WI38 (cell line): ENCODE results near the gene PXDC1.
"Not testable (repeated sequence)": the region's sequence is repeated elsewhere in the genome, so short reads cannot be mapped to it uniquely, and the experiment has no call there.

Experiments used
- H3K4me3 ChIP-seq: 2 replicates; pipeline ENCODE4 v1.5.1; 2011; ENCODE audit warnings: low read depth, mild to moderate bottlenecking, control low read depth, low read length
- TF ChIP-seq, protein P1 (sequence below): IDR thresholded peaks from 2 replicates; pipeline ENCODE4 v1.5.1; 2012; ENCODE audit warnings: low read depth, mild to moderate bottlenecking, control low read depth, low read length

The PXDC1 gene

DNA sequence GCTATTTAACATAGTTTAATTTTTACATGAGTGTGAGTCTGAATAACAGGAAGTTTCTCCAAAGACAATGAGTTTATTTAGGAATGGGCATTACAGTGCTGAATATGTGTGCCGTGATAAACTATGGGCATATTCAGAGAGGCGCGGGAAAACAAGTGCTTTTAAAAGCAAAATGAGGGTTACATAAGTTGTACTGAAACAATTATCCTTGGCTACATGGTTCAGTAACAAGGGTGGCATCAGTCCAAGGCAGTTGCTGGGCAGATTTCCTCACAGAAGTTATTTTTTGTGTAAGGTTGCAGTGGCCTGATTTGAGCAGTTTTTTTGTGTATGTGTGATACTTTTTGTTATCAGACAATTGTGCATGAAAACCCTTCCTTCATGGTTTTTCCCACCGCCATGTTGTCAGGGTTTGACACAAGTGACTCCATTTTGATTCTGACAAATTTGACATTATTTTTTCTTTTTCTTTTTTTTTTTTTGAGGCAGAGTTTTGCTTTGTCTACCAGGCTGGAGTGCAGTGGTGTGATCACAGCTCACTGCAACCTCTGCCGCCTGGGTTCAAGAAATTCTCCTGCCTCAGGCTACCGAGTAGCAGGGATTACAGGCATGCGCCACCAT is 22.3 kb upstream of the PXDC1 start:
- no peak overlapping the region for H3K4me3 ChIP-seq
- TF ChIP-seq, protein P1, sequence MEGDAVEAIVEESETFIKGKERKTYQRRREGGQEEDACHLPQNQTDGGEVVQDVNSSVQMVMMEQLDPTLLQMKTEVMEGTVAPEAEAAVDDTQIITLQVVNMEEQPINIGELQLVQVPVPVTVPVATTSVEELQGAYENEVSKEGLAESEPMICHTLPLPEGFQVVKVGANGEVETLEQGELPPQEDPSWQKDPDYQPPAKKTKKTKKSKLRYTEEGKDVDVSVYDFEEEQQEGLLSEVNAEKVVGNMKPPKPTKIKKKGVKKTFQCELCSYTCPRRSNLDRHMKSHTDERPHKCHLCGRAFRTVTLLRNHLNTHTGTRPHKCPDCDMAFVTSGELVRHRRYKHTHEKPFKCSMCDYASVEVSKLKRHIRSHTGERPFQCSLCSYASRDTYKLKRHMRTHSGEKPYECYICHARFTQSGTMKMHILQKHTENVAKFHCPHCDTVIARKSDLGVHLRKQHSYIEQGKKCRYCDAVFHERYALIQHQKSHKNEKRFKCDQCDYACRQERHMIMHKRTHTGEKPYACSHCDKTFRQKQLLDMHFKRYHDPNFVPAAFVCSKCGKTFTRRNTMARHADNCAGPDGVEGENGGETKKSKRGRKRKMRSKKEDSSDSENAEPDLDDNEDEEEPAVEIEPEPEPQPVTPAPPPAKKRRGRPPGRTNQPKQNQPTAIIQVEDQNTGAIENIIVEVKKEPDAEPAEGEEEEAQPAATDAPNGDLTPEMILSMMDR: no peak

DNA sequence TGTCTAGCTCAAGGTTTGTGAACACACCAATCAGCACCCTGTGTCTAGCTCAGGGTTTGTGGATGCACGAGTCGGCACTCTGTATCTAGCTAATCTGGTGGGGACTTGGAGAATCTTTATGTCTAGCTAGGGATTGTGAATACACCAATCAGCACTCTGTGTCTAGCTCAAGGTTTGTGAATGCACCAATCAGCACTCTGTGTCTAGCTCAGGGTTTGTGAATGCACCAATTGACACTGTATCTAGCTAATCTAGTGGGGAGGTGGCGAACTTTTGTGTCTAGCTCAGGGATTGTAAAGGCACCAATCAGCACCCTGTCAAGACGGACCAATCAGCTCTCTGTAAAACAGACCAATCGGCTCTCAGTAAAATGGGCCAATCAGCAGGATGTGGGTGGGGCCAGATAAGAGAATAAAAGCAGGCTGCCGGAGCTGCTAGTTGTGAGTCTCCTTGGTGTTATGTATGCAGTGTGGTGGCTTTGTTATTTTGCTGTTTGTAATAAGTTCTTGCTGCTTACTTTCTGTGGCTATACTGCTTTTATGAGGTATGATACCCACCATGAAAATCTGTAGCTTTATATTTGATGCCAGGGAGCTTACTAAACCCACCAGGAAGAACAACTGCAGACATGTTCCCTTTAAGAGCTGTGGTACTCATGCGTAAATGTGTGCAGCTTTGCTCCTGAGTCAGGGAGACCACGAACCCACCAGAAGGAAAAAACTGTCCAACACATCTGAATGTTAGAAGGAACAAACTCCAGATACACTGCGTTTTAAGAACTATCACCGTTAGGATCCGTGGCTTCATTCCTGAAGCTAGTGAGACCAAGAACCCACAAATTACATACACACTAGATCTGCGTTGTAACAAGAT is 20.9 kb upstream of the PXDC1 start:
- H3K4me3 ChIP-seq: not testable (repeated sequence)

DNA sequence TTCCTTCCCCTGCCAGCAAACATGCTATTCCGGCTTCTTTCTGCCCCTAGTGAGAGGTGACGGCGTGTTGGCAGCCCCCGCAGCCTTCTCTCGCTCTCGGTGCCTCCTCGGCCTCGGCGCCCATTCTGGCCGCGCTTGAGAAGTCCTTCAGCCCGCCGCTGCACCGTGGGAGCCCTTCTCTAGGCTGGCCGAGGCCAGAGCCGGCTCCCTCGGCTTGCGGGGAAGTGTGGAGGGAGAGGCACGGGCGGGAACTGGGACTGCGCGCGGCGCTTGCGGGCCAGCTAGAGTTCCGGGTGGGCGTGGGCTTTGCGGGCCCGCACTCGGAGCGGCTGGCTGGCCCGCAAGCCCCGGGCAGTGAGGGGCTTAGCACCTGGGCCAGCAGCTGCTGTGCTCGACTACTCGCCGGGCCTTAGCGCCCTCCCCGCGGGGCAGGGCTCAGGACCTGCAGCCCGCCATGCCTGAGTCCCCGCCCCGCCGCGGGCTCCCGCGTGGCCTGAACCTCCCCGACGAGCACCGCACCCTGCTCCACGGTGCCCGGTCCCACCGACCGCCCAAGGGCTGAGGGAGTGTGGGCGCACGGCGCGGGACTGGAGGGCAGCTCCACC is 20.0 kb upstream of the PXDC1 start:
- TF ChIP-seq, protein P1: no peak
- no peak overlapping the region for H3K4me3 ChIP-seq

DNA sequence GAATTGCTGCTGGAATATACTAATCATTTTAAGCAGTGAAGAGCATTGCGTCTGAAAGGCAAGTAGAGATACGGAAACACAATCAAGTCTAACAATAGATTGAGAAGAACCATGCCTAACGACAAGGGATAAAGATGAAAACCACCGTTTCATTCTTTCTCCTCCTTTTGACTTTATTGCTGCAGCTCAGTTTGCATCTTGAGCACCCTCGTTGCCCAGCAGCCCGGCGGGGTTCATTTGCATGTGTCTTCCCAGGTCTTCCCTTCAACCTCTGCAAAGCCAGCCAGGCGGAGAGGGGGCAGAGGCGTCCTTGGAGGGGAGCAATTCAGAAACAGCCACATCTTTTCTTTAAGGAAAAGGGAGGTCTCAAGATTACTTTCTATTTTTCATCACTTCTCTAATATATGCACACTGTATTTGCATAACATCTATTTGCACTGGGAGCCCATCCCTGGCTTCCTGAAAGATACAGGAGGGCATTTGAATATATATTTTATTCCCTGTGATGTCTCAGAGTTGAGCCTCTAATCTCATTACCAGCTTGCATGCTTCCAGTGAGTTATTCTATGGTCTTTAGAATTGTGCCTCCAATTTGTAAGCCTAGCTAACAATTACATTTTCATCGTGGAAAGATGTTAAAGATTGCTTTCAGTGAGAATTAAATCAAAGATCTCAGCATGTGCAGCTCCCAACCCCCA is 18.7 kb upstream of the PXDC1 start:
- H3K4me3 ChIP-seq: no peak overlapping the region
- TF ChIP-seq, protein P1: no peak

DNA sequence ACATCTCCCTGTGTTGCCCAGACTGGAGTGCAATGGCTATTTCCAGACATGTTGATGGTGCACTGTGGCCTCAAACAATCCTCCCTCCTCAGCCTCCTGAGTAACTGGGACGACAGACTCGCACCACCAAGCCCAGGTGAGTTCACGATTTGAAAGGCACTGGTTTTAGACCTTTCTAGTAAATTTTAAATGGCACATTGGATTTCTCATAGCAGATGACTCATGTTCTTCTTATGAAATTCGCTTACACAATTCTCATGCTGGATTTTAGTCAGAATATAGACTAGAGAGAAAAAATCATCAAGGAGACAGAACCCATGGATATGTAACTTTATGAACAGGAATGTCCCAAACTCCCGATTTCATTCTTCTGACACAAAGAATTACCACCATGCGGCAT is 18.1 kb upstream of the PXDC1 start:
- H3K4me3 ChIP-seq: no peak overlapping the region
- TF ChIP-seq, protein P1: no peak

DNA sequence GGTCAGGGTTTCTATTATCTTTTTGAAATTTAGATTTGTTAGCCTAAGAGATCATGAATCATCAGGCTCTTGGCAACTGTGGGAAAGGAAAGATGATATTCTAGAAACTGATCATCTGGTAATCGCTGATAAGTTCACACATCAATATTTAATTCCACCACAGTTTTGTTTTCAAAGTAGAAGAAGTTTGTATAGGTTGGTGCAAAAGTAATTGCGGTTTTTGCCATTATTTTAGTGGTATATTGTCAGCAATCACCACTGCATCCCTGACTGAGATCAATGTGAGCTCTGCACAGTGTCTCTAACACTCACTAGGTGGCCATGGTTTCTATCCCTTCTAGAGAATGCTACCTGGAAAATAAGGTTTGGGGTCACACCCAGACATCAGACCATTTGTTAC is 17.0 kb upstream of the PXDC1 start:
- TF ChIP-seq, protein P1: no peak
- no peak overlapping the region for H3K4me3 ChIP-seq

DNA sequence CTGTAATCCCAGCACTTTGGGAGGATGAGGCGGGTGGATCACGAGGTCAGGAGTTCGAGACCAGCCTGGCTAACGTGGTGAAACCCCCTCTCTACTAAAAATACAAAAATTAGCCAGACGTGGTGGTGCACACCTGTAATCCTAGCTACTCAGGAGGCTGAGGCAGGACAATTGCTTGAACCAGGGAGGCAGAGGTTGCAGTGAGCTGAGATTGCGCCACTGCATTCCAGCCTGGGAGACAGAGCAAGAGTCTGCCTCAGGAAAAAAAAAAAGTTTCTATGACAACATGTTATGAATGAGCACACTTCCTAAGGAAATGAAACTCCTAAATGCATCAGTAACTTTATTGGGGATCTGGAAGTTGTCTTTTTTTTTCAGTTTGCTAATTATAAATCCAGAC is 16.0 kb upstream of the PXDC1 start:
- not testable (repeated sequence) for H3K4me3 ChIP-seq

DNA sequence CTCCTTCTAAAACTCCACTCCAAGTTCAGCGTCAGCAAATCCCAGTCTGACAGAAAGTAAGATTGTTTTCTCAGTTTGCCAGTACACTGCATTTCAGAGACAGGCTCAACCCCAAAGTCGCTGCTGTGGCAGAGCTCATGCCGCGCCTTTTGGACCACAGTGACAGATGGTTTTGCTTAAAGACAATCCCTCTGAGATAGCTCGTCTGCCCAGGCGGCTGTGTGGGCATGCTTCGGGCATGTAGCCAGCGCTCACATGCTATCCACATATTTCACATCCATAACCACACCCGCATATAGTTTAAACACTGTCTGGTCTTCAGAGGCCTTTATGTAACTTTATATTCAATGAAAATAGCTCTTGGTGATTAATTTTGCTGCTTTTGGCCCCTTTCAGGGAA is 14.7 kb upstream of the PXDC1 start:
- TF ChIP-seq, protein P1: no peak
- H3K4me3 ChIP-seq: no peak overlapping the region
